Measurements from ENCODE around the gene MGAT5.

MGAT5 gene

GRCh38 chr2:134229540-134229939, 24.3 kb upstream of the MGAT5 start:
- no peak for DNase-seq (ENCODE audit: low read depth in 2 of 2)
- no peak for TF ChIP-seq CTCF (IDR thresholded peaks at IDR 0.05; ENCODE audit: low read depth, low read length)
- H3K4me3 ChIP-seq (replicated peaks in 1 of 2; ENCODE audit: low read depth in 2 of 2, low read length in 2 of 2): no peak overlapping the region

- no peak for TF ChIP-seq CTCF (IDR thresholded peaks at IDR 0.05; ENCODE audit: low read depth, low read length)
- no peak for DNase-seq (ENCODE audit: low read depth in 2 of 2)
- no peak overlapping the region for H3K4me3 ChIP-seq (replicated peaks in 1 of 2; ENCODE audit: low read depth in 2 of 2, low read length in 2 of 2)
These were observed 23.0 kb upstream of the MGAT5 start for GRCh38 chr2:134230885-134231284.

- no peak for TF ChIP-seq CTCF (IDR thresholded peaks at IDR 0.05; ENCODE audit: low read depth, low read length)
- H3K4me3 ChIP-seq (replicated peaks in 1 of 2; ENCODE audit: low read depth in 2 of 2, low read length in 2 of 2): no peak overlapping the region
- peak in 1 of 2 donors; percentile 23 for DNase-seq (ENCODE audit: low read depth in 2 of 2)
These were observed 22.4 kb upstream of the MGAT5 start for GRCh38 chr2:134231301-134231964.

GRCh38 chr2:134231965-134232340, 21.9 kb upstream of the MGAT5 start:
- no peak for TF ChIP-seq CTCF (IDR thresholded peaks at IDR 0.05; ENCODE audit: low read depth, low read length)
- H3K4me3 ChIP-seq (replicated peaks in 1 of 2; ENCODE audit: low read depth in 2 of 2, low read length in 2 of 2): no peak overlapping the region
- DNase-seq (ENCODE audit: low read depth in 2 of 2): peak in 1 of 2 donors; percentile 84

GRCh38 chr2:134232461-134232860, 21.4 kb upstream of the MGAT5 start:
- TF ChIP-seq CTCF (IDR thresholded peaks at IDR 0.05; ENCODE audit: low read depth, low read length): no peak
- no peak for DNase-seq (ENCODE audit: low read depth in 2 of 2)
- no peak overlapping the region for H3K4me3 ChIP-seq (replicated peaks in 1 of 2; ENCODE audit: low read depth in 2 of 2, low read length in 2 of 2)

- no peak overlapping the region for H3K4me3 ChIP-seq (replicated peaks in 1 of 2; ENCODE audit: low read depth in 2 of 2, low read length in 2 of 2)
- peak in 1 of 2 donors; percentile 38 for DNase-seq (ENCODE audit: low read depth in 2 of 2)
- TF ChIP-seq CTCF (IDR thresholded peaks at IDR 0.05; ENCODE audit: low read depth, low read length): no peak
These were observed 20.8 kb upstream of the MGAT5 start for GRCh38 chr2:134232868-134233727.

Data from cardiac fibroblast (primary cell).